ENCODE results near the gene COG4.
"Not testable (repeated sequence)": the region's sequence is repeated elsewhere in the genome, so short reads cannot be mapped to it uniquely, and the experiment has no call there.

Gene COG4

GRCh38 chr16:70457446-70458166, 65.7 kb downstream of the COG4 start:
- DNase-seq (ENCODE audit: low spot score): no peak

DNA sequence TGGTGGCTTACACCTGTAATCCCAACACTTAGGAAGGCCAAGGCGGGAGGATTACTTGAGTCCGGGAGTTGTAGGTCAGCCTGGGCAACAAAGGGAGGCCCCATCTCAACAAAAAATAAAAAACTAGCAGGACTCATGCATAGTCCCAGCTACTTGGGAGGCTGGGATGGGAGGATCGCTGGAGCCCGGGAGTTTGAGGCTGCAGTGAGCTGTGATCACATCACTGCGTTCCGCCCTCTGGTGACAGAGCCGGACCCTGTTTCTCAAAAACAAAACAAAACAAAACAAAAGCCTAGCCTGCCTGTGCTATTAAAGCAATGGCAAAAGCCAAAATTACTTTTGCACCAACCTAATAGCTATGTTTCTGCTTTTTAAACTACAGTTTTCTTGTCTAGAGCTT, 67.4 kb downstream of the COG4 start:
- DNase-seq (ENCODE audit: low spot score): no peak

GRCh38 chr16:70454222-70455034, 68.9 kb downstream of the COG4 start, which contains the start of gene FCSK:
FCSK (plus strand) TSS chr16:70454595; CDS start chr16:70463191, 8,596 bp downstream.
- peak; percentile 86 for DNase-seq (ENCODE audit: low spot score)

- peak; percentile 65 for DNase-seq (ENCODE audit: low spot score)
Measured at GRCh38 chr16:70453892-70454221, 69.5 kb downstream of the COG4 start.

DNA sequence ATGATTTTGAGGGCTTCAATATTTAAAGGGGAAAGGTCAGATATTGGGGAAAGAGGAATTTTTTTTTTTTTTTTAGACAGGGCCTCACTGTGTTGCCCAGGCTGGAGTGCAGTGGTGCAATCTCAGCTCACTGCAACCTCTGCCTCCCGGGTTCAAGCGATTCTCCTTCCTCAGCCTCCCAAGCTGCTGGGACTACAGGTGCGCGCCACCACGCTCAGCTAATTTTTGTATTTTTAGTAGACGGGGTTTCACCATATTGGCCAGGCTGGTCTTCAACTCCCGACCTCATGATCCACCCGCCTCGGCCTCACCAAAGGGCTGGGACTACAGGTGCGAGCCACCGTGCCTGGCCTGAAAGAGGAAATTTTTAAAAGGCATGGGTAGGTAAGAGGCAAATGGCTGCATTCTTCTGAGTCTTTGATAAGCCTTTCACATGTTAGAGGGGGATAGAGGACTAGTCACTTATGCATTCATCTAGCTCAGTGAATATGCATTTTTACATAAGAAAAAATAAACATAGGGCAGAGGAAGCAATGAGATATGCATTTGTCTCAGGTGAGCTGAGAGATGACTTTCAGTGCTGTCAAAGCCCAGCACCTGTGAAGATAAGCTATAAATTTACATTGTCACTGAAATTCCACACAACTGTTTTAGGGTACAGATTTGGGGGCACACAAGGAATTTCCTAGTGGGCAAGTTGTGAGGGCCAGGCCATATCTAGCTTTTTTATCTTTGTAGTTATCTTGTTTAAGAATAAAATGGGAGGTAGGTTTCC, 70.0 kb downstream of the COG4 start:
- DNase-seq (ENCODE audit: low spot score): no peak

GRCh38 chr16:70451004-70451340, 72.4 kb downstream of the COG4 start:
- DNase-seq (ENCODE audit: low spot score): not testable (repeated sequence)

DNA sequence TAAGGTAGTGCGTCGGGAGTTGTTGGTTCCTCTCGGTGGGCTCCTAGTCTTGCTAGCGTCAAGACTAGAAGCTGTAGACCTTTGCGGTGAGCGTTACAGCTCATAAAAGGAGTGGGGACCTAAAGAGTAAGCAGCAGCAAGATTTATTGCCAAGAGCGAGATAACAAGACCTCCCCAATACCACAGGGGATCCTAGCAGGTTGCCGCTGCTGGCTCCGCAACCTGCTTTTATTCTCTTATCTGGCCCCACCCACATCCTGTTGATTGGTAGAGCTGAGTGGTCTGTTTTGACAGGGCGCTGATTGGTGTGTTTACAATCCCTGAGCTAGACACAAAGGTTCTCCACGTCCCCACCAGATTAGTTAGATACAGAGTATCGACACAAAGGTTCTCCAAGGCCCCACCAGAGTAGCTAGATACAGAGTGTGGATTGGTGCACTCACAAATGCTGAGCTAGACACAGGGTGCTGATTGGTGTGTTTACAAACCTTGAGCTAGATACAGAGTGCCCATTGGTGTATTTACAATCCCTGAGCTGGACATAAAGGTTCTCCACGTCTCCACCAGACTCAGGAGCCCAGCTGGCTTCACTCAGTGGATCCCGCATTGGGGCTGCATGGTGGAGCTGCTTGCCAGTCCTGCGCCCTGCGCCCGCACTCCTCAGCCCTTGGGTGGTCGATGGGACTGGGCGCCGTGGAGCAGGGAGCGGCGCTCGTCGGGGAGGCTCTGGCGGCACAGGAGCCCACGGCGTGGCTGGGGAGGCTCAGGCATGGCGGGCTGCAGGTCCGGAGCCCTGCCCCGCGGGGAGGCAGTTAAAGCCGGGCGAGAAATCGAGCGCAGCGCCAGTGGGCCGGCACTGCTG, 73.0 kb downstream of the COG4 start:
- DNase-seq (ENCODE audit: low spot score): not testable (repeated sequence)

- DNase-seq (ENCODE audit: low spot score): no peak
Measured at GRCh38 chr16:70448075-70448474, 75.3 kb downstream of the COG4 start.

- DNase-seq (ENCODE audit: low spot score): no peak
Measured at GRCh38 chr16:70444249-70445063, 78.9 kb downstream of the COG4 start.

- DNase-seq (ENCODE audit: low spot score): no peak
Measured at GRCh38 chr16:70442344-70442743, 81.0 kb downstream of the COG4 start.

DNA sequence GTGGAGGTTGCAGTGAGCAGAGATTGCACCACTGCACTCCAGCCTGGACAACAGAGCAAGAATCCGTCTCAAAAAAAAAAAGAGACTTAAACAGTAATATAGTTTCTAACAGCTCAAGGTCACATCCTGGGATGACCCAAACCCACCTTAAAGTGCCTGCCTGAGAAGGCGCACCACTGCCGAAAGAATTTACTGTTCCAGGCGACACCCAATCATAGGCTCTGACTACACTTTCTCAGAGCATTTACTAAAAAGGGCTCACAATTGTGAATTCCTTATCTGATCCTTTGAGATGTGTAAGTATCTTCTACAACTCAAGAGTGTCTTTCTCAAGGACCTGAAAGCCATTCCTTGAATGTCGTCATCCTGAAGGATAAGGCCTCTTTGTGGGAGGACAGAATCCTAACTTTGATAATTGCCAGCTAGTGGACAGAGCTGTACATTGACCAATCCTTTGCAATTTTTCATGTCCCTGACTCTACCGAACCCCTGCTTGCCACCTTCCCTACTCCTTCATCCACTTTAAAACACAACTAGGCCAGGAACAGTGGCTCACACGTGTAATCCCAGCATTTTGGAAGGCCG, 81.9 kb downstream of the COG4 start:
- DNase-seq (ENCODE audit: low spot score): no peak

GRCh38 chr16:70440009-70440692, 83.2 kb downstream of the COG4 start:
- no peak for DNase-seq (ENCODE audit: low spot score)

DNA sequence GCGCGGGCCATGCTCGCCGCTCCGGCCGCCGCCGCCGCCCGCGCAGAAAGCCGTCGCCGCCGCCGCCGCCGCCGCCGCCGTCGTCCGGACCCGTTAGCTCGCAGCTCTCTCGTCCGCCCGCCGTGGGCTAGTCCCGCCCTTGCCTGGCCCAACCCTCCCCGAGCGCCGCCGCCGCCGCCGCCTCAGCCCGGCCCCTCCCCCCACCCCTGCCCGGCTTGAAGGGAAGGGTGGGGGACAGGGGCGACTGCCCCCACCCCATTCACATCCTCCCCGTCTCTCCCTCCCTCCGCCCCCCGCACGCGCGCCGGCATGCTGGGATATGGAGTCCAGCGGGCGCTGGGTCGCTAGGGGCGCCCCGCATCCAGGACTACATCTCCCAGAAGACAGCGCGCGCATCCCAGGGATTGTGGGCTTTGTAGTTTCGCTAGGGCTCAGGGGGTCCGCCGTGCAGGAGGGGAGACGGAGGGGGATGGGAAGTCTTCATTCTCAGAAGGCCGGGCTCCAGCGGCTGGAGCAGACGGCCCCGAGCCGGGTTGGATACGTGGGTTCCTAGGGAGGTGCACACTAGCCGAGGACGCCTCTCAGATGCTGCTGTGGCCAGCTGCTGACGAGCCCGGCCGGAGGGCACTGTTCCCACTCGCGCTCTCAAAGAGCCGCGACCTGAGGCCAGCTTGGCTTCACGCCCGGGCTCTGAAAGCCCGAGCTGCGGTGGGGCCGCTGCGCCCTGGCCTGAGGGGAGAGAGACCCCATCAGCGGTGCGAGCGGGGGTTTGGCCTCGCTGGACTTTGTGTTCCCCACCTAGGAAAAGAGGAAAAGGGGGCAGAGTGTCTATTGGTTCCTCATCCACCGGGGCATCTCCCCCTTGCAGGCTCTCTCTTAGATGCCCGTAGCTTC, 84.1 kb downstream of the COG4 start, which contains the start of gene ST3GAL2:
ST3GAL2 (minus strand) TSS at position 132 of the 894 bp plus-strand sequence. CDS start 40,570 bp downstream, outside the sequence.
- peak; percentile 97 for DNase-seq (ENCODE audit: low spot score)

DNA sequence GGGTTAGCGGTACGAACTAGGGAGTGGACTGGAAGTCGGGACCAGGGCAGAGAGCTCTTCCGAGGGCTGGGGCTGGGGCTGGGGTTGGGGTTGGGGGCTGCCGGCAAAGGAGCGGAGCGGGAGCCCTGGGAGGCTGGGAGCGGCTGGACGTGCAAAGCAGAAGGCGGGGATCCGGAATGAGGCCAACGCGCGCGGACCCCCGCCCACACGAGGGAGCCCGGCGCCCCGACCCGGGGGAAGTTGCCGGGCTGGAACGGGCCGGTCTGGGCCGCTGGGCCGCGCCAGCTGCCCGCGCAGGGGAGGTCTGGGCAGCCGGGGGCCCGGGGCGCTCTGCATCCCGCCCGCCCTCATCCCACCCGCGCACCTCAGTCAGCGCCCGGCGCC, 84.8 kb downstream of the COG4 start:
- no peak for DNase-seq (ENCODE audit: low spot score)

GRCh38 chr16:70437582-70438557, 85.5 kb downstream of the COG4 start:
- DNase-seq (ENCODE audit: low spot score): peak; percentile 65

GRCh38 chr16:70437017-70437581, 86.3 kb downstream of the COG4 start:
- DNase-seq (ENCODE audit: low spot score): peak; percentile 71
